Measurements from ENCODE around the gene CXXC5.

- no peak for TF ChIP-seq CTCF (IDR thresholded peaks at IDR 0.05)
- TF ChIP-seq POLR2A (IDR thresholded peaks at IDR 0.05), result no peak
Measured at GRCh38 chr5:139664086-139664693, 16.0 kb downstream of the CXXC5 start.
